Inflammatory macrophage treated with lipopolysaccharide for 4 hours (primary cell): ENCODE results near the gene DOHH.

Experiments used
- DNase-seq: peaks from one replicate; pipeline ENCODE4 v3.0.0-alpha.2; 2020

The DOHH gene

DNA sequence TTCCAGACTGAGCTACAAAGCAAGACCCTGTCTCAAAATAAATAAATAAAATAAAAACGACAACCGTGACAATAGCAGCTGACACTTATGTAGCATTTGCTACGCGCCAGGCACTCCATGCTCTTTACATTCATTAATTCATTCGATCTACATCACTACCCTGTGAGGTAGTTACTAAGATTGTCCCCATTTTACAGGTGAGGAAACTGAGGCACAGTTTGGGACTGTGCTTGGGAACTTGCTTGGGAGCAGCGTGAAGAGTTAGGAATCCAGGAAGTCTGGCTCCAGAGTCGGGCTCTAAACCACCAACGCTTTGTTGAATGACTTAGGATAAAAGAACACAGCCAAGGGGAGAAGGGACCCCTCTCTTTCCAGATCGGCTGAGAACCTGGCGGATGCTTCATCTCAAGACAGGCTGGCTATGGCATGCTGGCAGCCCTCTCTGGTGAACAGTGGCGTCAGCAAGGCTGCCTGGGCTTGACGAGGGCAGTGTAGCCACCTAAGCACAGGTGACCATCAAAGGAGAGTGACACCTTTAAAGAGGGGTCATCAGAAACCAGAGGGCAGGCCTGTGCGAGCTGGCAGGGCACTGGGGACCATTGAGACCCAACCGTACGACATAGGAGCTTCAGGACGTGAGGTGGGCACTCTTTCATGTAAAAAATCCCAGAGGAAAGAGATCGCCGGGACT is 591 bp downstream of the DOHH start:
- DNase-seq = no peak

DNA sequence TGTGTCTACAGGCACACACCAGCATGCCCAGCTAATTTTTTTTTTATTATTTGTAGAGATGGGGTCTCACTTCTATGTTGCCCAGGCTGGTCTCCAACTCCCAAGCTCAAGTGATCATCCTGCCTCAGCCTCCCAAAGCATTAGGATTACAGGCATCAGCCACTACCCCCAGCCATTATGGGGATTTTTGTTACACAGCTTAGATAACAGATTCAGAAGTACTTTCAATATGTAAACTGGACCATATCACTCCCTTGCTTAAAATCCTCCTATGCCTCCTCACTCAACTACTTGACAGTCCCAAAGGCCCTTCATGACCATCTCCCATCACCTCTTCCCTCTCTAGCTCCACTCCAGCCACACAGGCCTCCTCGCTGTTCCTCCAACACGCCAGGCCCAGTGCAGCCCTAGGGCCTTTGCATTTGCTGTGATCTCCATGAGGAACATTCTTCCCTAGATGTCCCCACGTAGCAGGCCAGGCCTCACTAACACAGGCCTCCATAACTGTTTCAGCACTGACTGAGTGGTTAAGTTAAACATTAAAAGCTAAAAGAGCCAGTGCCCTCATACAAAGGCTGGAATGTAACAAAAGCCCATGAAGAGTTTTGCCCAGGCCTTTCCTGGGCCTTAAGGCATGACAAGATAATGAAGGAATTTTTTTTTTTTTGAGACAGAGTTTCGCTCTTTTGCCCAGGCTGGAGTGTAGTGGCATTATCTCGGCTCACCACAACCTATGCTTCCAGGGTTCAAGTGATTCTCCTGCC is 2.5 kb downstream of the DOHH start:
- no peak for DNase-seq

DNA sequence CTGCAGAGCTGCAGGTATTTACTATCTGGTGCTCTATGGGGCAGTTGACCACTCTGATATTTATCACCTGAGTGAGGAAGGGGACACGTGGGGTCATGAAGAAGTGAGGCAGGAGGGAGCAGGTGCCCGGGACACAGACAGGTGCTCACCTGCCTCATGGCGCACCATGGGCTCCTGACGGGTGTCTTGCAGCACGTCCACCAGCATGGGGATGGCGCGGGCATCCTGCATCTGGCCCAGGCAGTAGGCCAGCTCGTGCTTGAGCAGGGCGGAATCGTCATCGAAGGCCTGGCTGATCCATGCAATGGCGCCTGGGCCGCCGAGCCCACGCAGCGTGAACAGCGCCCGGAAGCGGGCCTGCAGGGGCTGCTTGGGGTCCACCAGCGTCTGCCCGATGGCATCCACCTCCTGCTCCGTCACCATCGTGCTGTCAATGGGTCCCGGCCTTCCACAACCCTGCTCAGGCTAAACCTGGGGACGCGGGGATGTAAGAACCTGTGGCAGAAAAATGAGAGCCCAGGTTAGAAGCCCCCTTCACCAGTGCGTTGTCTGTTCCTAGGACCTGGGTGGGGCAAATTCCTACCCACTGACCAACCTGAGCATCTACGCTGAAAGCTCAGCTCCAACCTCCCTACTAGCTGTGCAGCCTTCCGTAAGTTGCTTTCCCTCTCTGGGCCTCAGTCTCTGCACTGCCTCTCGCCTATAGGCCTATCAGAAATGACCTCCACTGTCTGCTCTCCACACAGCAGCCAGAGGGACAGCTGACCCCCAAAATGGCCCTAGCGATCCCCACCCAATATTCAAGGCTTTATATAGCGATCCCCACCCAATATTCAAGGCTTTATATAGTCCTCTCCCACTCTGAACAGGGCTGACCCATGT is 3.8 kb downstream of the DOHH start:
- DNase-seq = no peak

DNA sequence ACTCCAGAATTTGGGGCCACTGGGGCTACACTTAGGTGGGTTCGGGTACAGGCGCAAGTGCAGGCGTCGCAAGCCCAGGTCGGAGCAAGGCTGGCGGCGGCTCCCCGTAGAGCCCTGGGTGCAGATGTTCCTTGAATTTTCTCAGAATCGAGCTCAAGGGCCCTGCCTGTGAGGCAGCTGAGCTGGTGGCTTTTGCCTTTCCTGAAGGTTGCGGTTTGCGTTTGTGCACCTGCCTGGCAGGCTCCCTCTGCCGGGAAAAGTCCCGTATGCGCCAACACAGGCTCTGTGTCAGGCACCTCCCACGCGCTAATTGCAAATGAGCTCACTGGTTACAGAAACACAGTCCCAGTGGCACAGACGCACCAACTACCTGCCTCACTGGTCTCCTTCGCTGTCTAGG is 5.9 kb downstream of the DOHH start:
- DNase-seq = no peak

DNA sequence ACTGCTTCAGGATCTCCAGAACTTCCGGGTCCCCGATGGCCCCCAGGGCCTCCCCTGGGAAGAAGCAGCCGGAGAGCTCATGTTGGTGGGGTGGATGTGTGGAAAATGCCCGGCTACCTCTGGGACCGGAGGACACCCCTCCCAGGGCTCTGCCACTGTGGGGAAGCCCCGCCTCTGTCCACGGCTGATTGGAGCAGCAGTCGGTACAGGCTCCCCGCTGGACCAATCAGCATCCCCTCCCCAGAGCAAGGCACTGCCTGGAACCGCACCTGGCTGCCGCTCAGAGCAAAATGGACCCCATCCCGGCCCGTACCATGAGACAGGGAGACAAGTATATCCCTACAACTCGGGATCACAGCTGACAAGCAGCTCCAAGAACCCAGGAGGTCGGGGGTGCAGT is 6.4 kb downstream of the DOHH start:
- DNase-seq = no peak

DNA sequence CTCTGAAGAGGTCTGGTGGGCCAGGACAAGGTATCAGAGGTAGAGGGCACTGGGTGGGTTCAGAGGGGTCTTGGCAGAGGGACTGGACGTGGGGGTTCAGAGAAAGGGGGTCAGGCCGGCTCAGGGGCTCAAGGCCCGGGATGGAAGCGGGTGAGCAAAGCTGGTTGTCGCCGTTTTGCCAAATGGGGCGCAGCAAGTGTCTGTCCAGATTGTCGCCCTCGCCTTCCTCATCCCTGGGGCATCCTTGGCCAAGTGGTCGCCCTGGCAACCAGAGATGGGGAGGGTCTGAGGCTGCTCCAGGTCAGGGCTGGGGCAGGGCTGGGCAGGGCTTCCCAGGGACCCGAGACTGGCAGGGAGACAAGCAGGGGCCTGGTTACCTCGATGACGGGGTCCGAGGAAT is 6.8 kb downstream of the DOHH start:
- no peak for DNase-seq

DNA sequence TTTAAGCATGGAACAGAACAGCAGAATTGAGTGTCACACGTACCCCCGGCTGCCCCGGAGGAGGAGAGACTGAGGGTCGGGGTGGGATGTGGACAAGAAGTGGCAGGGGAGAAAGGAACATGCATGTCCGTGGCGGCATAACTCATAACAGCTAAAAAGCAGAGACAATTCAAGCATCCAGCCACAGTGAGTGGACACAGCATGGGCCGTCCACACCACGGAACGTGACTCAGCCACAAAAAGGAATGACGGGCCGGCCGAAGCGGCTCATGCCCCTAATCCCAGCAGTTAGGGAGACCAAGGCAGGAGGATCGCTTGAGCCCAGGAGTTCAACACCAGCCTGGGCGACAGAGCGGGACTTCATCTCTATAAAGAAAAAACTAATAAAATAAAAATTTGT is 7.6 kb downstream of the DOHH start:
- no peak for DNase-seq

DNA sequence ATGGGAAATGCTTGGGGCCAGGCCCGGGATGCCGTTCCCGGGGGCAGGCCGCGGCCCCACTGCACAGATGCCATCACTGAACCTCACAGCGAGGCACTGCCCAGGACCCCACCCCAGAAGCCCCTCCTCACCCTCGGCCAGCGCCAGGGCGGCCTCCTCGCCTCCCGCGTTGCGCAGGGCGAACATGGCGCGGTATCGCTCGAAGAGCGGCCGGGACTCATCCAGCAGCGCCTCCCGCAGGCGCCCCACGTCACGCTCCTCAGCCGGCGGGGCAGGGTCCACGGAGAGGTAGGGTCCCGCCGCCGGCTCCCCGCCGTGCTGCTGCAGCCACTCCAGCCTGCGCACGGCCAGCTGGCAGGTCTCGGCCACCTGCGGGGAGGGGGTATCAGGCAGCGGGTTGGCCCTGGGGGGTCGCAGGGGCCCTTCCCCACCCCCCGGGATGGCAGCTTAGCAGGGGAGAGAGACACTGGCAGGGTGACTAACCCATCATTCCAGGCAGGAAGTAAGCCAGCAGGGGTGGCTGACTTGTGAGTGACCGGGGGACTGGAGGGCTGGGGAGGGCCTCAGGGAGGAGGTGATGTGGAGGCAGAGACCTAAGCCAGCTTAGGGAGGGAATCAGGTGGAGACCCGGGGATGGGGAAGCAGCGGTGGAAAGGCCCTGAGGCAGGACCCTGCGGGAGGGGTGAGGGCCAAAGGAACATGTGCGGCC is 8.2 kb downstream of the DOHH start:
- no peak for DNase-seq

DNA sequence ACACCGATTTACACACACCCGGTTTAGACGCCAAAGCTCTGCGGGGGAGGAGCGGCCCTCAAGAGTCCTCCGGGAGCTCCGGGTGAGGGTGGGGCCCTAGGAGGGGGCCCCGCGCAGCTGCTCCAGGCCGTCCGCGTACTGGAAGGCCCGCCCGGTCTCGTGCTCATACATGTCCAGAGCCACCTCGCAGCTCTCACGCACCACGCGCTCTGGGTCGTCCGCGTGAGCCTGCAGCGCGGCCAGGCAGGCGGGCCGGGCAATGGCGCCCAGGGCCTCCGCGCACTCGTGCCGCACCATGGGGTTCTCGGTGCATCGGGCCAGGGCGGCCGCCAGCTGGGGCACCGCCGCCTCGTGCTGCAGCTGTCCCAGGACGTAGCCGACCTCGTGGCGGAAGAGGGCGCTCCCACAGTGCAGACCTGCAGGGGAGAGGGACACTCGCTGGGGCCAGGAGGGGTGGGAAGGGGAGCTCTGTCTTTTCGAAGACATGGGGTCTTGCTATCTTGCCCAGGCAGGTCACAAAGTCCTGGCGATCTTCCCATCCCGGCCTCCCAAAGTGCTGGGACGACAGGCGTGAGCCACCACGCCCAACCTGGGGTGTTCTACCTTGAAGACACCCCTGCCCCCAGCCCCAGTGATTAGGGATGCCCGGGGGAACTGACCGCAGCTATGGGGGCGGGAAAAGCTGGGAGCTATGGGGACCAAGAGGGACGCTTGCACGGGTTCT is 8.9 kb downstream of the DOHH start:
- no peak for DNase-seq

DNA sequence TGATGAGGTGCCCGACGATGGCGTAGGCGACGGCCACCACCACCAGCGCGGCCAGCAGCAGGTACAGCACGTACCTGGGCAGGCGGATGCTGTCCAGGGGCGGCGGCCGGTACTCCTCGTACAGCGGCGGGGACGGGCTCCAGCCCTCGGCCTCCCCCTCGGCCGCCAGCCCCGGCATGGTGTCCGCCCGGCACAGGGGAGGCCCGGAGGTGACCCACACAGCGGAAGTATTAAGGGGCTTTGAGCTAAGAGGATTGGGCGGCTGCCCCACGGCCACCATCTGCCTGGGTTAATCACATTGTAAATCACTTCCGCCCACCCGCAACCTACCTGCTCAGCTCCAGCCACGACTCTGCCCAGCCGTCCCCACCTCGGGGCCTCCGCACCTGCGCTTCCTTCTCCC is 17.2 kb downstream of the DOHH start, which contains the start of gene SMIM44:
TSS of gene SMIM44 (minus strand) at position 216 of the 403 bp plus-strand sequence. CDS start at position 178, 38 bp downstream.
- DNase-seq = no peak

DNA sequence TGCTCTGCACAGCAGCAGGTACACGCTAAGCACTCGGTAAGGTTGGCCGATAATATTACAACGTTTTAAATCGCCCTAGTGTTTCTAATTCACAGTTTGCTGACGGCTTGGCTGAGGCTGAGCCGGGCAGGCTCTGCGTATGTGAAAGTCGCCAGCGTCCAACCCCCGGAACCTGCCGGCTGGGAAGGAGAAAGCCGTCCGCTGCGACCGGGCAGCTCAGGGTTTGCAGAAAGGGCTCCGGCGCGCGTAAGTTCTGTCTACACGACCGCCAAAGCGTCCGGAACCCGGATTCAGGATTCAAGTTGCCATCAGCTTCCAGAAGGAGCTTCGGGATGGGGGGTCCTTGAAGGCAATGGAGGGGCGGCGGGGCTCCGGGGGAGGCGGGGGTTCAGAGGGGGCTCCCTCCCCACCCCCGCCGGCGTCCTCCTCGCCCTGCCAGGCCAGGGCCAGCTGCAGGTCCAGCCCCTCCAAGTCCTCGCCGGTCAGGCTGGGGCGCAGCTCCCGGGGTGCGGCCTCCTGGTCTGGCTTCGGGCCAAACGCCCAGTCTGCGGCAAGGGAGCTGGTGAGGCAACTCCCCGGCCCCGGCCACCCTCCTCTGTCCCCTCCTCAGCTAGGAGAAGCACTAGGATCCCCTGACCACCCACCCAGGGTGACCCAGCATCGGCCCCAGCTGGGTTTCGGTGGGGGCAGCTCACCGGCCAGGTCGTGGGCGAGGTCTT is 17.8 kb downstream of the DOHH start:
- no peak for DNase-seq

DNA sequence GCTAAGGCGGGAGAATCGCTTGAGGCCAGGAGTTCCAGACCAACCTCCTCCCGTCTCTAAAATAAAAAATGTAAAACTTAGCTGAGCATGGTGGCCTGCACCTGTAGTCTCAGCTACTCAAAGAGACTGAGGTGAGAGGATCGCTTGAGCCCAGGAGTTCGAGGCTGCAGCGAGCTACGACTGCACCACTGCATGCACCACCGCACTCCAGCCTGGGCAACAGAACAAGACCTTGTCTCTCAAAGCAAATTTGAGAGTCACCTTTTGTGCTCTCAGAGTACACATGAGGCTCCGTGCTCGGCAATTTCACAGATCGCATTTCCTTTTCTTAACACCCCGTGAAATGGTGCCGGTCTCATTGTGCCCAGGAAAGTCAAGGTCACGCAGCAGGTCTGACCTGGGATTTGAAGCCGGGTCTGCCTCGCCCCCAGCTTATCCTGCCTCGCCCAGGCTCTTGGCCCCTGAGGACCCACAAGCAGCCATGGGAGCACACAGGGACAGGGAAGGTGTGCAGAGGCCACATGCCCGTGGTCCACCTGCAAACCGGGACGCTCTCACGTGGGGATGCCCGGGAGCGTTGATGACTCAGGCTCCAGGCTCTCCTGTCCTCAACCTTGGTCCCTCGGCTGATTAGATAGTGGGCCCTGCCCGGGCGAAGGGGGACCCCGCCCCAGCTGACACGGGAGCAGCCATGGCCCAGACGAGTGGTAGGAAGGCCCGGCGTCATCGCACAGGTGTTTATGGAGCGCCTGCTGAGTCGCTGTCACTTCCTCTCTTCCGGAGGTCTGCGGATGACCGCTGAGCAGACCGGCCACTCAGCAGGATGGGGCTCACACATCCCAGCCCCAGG is 19.0 kb downstream of the DOHH start:
- DNase-seq = no peak

DNA sequence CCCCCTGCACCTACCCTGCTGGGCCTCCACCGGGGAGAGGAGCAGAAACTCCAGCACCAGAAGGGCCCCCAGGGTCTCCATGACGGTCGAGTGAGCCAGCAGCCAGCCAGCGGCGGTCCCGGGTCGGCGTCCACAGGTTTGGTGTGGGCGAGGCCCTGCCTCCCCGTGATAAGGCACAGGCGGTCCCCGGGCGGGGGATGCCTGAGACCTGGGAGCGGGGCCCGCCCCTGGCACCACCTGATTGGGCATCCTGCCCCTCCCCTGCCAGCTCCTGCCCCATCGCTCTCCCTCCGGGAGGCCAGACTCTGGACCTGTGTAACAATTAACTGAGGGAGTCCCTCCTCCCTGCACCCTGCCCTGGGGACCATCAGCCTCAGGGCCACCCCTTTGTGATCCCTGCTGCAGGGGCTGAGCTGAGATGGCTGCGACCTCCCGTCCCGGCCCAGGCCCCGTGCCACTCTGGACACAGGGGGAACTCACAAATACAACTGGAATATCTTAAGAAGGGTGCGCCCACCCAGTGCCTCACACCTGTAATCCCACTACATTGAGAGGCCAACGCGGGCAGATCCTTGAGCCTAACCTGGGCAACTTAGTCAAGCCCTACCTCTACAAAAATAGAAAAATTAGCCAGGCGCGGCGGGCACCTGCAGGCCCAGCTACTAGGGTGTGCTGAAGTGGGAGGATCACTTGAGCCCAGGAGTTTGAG is 19.9 kb downstream of the DOHH start, which contains the start of gene SMIM24:
TSS of gene SMIM24 (minus strand) at position 143 of the 709 bp plus-strand sequence. CDS start at position 81, 62 bp downstream.
- DNase-seq = no peak

DNA sequence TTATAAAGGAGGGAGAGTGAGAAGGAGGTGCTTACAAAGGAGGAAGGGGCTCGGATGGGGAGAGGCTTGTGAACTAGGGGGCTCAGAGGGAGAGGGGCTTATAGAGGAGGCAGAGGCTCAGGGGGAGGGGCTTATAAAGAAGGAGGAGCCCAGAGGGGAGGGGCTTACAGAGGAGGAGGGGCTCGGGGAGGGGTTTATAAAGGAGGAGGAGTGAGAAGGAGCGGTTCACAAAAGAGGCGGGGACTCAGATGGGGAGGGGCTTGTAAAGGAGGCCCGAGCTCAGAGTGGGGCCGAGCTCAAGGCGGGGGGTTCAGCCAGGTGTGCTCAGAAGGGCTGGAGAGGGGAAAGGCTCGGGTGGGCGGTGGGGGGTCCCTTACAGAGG is 20.6 kb downstream of the DOHH start:
- peak; percentile 22 for DNase-seq

DNA sequence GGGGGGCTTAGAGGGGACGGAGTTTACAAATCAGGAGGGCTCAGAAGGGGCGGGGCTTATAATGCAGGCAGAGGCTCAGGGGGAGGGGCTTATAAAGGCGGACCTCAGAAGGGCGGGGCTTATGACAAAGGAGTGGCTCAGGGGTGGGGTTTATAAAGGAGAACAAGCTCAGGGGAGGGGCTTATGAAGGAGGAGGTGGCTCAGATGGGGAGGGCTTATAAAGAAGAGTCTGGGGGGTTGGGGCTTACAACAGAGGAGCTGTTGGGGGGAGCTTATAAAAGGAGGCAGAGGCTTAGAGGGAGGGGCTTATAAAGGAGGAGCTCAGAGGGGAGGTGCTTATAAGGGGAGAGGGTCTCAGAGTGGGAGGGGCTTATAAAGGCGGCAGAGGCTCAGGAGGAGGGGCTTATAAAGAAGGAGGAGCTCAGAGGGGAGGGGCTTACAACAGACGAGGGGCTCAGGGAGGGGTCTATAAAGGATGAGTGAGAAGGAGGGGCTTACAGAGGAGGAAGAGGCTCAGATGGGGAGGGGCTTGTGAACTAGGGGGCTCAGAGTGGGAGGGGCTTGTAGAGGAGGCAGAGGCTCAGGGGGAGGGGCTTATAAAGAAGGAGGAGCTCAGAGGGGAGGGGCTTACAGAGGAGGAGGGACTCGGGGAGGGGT is 21.2 kb downstream of the DOHH start:
- DNase-seq = peak; percentile 71

DNA sequence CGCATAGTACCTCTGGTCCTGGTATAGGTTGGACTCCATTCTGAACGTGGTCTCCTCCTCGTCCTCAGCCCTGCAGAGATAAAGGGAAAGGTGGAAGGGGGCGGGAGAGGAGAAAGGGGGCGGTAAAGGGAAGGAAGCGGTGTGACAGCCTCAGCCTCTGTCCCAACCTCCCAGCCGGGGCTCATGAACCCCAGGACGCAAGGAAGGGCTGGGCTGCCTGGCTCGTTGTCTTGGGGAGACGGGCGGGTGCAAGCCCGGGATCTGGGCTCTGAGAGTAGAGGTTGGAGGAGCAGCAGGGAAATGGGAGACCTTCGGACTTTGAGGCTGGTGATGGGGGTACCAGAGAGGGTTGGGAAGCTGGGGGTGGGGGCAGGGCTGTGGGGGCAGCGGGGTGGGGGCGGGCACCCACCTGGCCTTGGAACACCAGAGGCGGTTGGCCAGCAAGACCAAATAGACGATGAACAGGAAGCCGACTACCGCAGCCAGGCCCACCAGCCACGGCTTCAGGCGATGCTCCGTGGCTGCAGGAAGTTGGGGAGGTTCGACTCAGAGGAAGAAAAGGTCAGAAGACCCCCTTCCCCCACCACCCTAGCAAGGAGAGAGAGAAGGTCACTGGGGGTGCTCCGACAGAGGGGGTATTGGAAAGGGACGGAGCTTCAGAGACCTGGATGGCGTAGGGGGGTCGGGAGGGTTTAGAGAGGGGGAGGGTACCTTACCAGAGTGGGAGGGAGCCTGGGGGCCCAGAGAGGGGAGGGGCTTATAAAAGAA is 21.9 kb downstream of the DOHH start:
- no peak for DNase-seq

DNA sequence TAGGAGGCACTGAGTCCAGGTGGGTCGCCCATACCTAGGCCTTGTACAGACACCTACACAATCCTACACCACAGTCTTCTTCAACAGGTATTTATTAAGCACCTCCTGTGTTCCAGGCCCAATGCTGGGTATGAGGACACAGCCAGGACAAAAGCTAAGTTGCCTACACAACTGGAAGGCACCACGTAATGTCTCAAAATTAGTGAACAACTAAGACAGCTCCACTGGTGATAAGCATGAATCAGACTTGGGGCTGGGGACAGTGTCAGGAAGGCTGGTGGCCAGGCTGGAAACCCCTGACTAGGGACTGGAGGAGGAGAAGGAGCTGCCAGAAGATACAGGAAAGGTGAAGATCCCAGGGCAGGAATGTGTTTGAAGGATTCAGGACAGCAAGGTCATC is 22.5 kb downstream of the DOHH start:
- peak; percentile 8 for DNase-seq

DNA sequence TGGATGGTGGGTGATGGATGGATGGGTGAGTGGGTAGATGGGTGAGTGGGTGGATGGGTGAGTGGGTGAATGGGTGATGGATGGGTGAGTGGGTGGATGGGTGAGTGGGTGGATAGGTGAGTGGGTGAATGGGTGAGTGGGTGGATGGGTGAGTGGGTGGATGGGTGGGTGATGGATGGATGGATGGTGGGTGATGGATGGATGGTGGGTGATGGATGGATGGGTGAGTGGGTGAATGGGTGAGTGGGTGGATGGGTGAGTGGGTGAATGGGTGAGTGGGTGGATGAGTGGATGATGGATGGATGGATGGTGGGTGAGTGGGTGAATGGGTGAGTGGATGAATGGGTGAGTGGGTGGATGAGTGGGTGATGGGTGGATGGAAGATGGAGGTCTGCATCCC is 23.0 kb downstream of the DOHH start:
- no peak for DNase-seq
